Activated naive CD4-positive, alpha-beta T cell treated with anti-CD3 and anti-CD28 coated beads, Interleukin-2, amount 50 U/mL, for 72 hours (primary cell): Measurements from ENCODE around the gene LZTS2. TPM values are rescaled to one million over a fixed set of nuclear protein-coding genes. Genes with fewer than 3 reads are reported as not detected.
"Not testable (repeated sequence)": the region's sequence is repeated elsewhere in the genome, so short reads cannot be mapped to it uniquely, and the experiment has no call there.

Experiments used
- ATAC-seq, 2 donors: fragments of 150-1000 bp; cut with Tn5 transposase; 2 replicates each; pipeline ENCODE4 v1.10.0; 2021; ENCODE audit warnings: mild to moderate bottlenecking in 2 of 2, moderate library complexity in 2 of 2
- DNase-seq, 2 donors: peaks; one replicate each; pipeline ENCODE4 v3.0.0; 2021 to 2022; ENCODE audit warnings: low spot score in 2 of 2
- H3K27ac Mint-ChIP-seq, 2 donors: one replicate each; pipeline ENCODE4 v1.8.0; 2022; ENCODE audit warnings: mild to moderate bottlenecking in 2 of 2, mixed read lengths in 2 of 2
- H3K36me3 Mint-ChIP-seq, 2 donors: one replicate each; pipeline ENCODE4 v1.8.0; 2022; ENCODE audit warnings: mixed read lengths in 2 of 2
- H3K9me3 Mint-ChIP-seq, 2 donors: one replicate each; pipeline ENCODE4 v1.8.0; 2022; ENCODE audit warnings: mixed read lengths in 2 of 2
- total RNA-seq, 2 donors: library from RNA; stranded (reverse); gene quantifications; one replicate each; pipeline ENCODE4 v1.2.3, GENCODE V29; 2022

LZTS2 gene
- total RNA-seq, 2 donors from 2014 or later, result 6.8 to 19.2 TPM

GRCh38 chr10:101032637-101033224 lies 33.1 kb downstream of the LZTS2 start:
- H3K36me3 Mint-ChIP-seq, result no peaks in the 10 kb centered on the region
- peak overlapping the region; percentile 83 to 86 for H3K27ac Mint-ChIP-seq
- DNase-seq (peak; percentile 49 to 78), ATAC-seq (peak; percentile 60 to 75)
- H3K9me3 Mint-ChIP-seq, result no peaks in the 10 kb centered on the region

GRCh38 chr10:101033276-101033675 lies 33.7 kb downstream of the LZTS2 start:
- no peak for ATAC-seq
- Mint-ChIP-seq H3K27ac (peak overlapping the region in 1 of 2 donors; percentile 86), H3K36me3 (no peaks in the 10 kb centered on the region), H3K9me3 (no peaks in the 10 kb centered on the region)
- no peak for DNase-seq

- not testable (repeated sequence) for H3K27ac Mint-ChIP-seq, DNase-seq, H3K9me3 Mint-ChIP-seq, ATAC-seq, H3K36me3 Mint-ChIP-seq
Measured at GRCh38 chr10:101034404-101034803, 34.8 kb downstream of the LZTS2 start.

GRCh38 chr10:101035314-101035713 lies 35.7 kb downstream of the LZTS2 start:
- Mint-ChIP-seq H3K9me3 (no peaks in the 10 kb centered on the region), H3K27ac (no peak overlapping the region), H3K36me3 (no peaks in the 10 kb centered on the region)
- ATAC-seq (no peak), DNase-seq (no peak)

GRCh38 chr10:101035916-101036702 lies 36.5 kb downstream of the LZTS2 start:
- DNase-seq, result no peak
- Mint-ChIP-seq H3K27ac (no peak overlapping the region), H3K36me3 (no peaks in the 10 kb centered on the region), H3K9me3 (no peaks in the 10 kb centered on the region)
- no peak for ATAC-seq

- no peaks in the 10 kb centered on the region for H3K9me3 Mint-ChIP-seq
- ATAC-seq (no peak), DNase-seq (no peak)
Measured at GRCh38 chr10:101036726-101037125, 37.1 kb downstream of the LZTS2 start.

GRCh38 chr10:101038484-101038883 lies 38.9 kb downstream of the LZTS2 start:
- ATAC-seq (no peak), DNase-seq (no peak)
- Mint-ChIP-seq H3K36me3 (no peaks in the 10 kb centered on the region), H3K9me3 (no peaks in the 10 kb centered on the region), H3K27ac (no peak overlapping the region)

More at GRCh38 chr10:101036726-101037125, 37.1 kb downstream of the LZTS2 start:
- Mint-ChIP-seq H3K36me3 (no peaks in the 10 kb centered on the region), H3K27ac (no peak overlapping the region)

GRCh38 chr10:101040061-101040460 lies 40.5 kb downstream of the LZTS2 start:
- H3K27ac Mint-ChIP-seq, result no peak overlapping the region
- no peaks in the 10 kb centered on the region for H3K9me3 Mint-ChIP-seq
- H3K36me3 Mint-ChIP-seq, result no peaks in the 10 kb centered on the region
- DNase-seq (no peak), ATAC-seq (no peak)

- no peak for ATAC-seq
Measured at GRCh38 chr10:101040851-101041250, 41.2 kb downstream of the LZTS2 start.

GRCh38 chr10:101041252-101041761 lies 41.7 kb downstream of the LZTS2 start:
- ATAC-seq, result peak; percentile 69 to 81
- no peaks in the 10 kb centered on the region for H3K36me3 Mint-ChIP-seq
- no peaks in the 10 kb centered on the region for H3K9me3 Mint-ChIP-seq
- DNase-seq, result peak in 1 of 2 donors; percentile 71
- no peak overlapping the region for H3K27ac Mint-ChIP-seq

More at GRCh38 chr10:101040851-101041250, 41.2 kb downstream of the LZTS2 start:
- Mint-ChIP-seq H3K9me3 (no peaks in the 10 kb centered on the region), H3K36me3 (no peaks in the 10 kb centered on the region), H3K27ac (no peak overlapping the region)
- DNase-seq, result no peak

- DNase-seq (no peak), ATAC-seq (no peak)
- Mint-ChIP-seq H3K27ac (peak overlapping the region; percentile 85 to 97), H3K9me3 (no peaks in the 10 kb centered on the region), H3K36me3 (no peaks in the 10 kb centered on the region)
Measured at GRCh38 chr10:101042118-101042517, 42.5 kb downstream of the LZTS2 start.

- ATAC-seq (peak; percentile 95 to 97), DNase-seq (peak; percentile 87 to 91)
- Mint-ChIP-seq H3K9me3 (no peaks in the 10 kb centered on the region), H3K36me3 (no peaks in the 10 kb centered on the region), H3K27ac (peak overlapping the region; percentile 85 to 97)
Measured at GRCh38 chr10:101042667-101043362, 43.2 kb downstream of the LZTS2 start.

GRCh38 chr10:101043363-101043707 lies 43.7 kb downstream of the LZTS2 start:
- ATAC-seq (no peak), DNase-seq (no peak)
- Mint-ChIP-seq H3K27ac (peak overlapping the region in 1 of 2 donors; percentile 85), H3K9me3 (no peaks in the 10 kb centered on the region), H3K36me3 (no peaks in the 10 kb centered on the region)

- no peaks in the 10 kb centered on the region for H3K36me3 Mint-ChIP-seq
- DNase-seq (no peak), ATAC-seq (no peak)
- H3K9me3 Mint-ChIP-seq, result no peaks in the 10 kb centered on the region
- no peak overlapping the region for H3K27ac Mint-ChIP-seq
Measured at GRCh38 chr10:101044117-101044516, 44.5 kb downstream of the LZTS2 start.

GRCh38 chr10:101046332-101047238 lies 47.0 kb downstream of the LZTS2 start:
- no peak overlapping the region for H3K27ac Mint-ChIP-seq
- no peak for DNase-seq
- ATAC-seq, result no peak
- no peaks in the 10 kb centered on the region for H3K36me3 Mint-ChIP-seq
- no peaks in the 10 kb centered on the region for H3K9me3 Mint-ChIP-seq

GRCh38 chr10:101047268-101047667 lies 47.7 kb downstream of the LZTS2 start:
- H3K27ac Mint-ChIP-seq, result no peak overlapping the region
- ATAC-seq (no peak), DNase-seq (no peak)
- H3K9me3 Mint-ChIP-seq, result no peaks in the 10 kb centered on the region
- H3K36me3 Mint-ChIP-seq, result no peaks in the 10 kb centered on the region
